ENCODE data around the gene PCBP3. TPM values are rescaled to one million over a fixed set of nuclear protein-coding genes. Genes with fewer than 3 reads are reported as not detected.
"Not testable (repeated sequence)": the region's sequence is repeated elsewhere in the genome, so short reads cannot be mapped to it uniquely, and the experiment has no call there.

PCBP3 gene
- total RNA-seq, 1 donor from 2014 or later: 8.2 TPM

GRCh38 chr21:45826676-45827301 lies 183.3 kb downstream of the PCBP3 start:
- H3K36me3 Mint-ChIP-seq (ENCODE audit: low read depth): peaks cover under 1% of the 10 kb centered on the region
- H3K4me1 Mint-ChIP-seq (ENCODE audit: low read depth): peaks cover 18% of the 10 kb centered on the region
- peaks cover 2% of the 10 kb centered on the region for H3K27me3 Mint-ChIP-seq (ENCODE audit: insufficient read depth)
- intact Hi-C loops (cut with micrococcal nuclease): no loop called here
- no peak for DNase-seq (ENCODE audit: low spot score)
- no peaks in the 10 kb centered on the region for H3K9me3 Mint-ChIP-seq
- peak overlapping the region; percentile 11 for H3K4me3 Mint-ChIP-seq
- H3K27ac Mint-ChIP-seq: no peak overlapping the region

- Mint-ChIP-seq H3K4me1 (ENCODE audit: low read depth) (peaks cover 13% of the 10 kb centered on the region), H3K27ac (peak overlapping the region; percentile 16), H3K36me3 (ENCODE audit: low read depth) (no peaks in the 10 kb centered on the region), H3K4me3 (peak overlapping the region; percentile 20), H3K9me3 (peaks cover under 1% of the 10 kb centered on the region), H3K27me3 (ENCODE audit: insufficient read depth) (peaks cover 2% of the 10 kb centered on the region)
- DNase-seq (ENCODE audit: low spot score): no peak
- intact Hi-C loops (cut with micrococcal nuclease): no loop called here
Observed at GRCh38 chr21:45827302-45827692, 183.8 kb downstream of the PCBP3 start.

DNA sequence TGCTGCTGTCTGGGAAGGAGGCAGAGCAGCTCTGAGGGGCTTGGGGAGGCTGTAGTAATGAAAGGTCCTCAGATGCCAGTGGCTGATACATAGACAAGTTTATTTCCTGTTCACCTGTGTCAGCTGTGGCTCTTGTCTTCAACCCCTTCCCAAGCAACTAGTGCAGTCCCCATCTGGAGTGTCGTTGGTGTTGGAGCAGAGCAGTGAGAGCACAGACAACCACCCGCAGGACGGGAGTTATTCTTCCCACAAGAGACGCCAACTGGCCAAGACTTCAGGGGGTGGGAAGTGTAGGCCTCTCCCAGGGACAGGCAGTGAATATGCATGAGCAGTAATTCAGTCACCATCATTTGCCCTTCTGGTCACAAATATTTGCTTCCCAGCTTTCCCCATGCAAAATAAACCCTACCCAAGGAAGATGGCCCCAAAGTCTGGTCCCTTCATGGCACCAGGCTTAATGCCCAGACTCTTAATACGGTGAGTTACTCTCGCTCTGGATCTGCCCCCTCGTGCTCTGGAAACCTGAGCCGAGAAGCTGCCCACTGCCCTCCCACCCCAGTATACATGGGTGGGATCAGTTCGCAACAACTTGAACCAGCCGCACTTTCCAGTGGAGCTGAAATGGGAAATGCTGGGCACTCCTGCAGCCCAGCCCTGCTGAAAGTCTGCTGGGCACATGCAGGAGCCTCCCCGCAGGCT lies 184.5 kb downstream of the PCBP3 start:
- Mint-ChIP-seq H3K36me3 (ENCODE audit: low read depth) (peaks cover 3% of the 10 kb centered on the region), H3K4me3 (no peak overlapping the region), H3K27me3 (ENCODE audit: insufficient read depth) (no peaks in the 10 kb centered on the region), H3K4me1 (ENCODE audit: low read depth) (peaks cover 12% of the 10 kb centered on the region), H3K27ac (no peak overlapping the region), H3K9me3 (peaks cover 7% of the 10 kb centered on the region)
- no peak for DNase-seq (ENCODE audit: low spot score)
- intact Hi-C loops (cut with micrococcal nuclease): no loop called here

- peaks cover 3% of the 10 kb centered on the region for H3K36me3 Mint-ChIP-seq (ENCODE audit: low read depth)
- intact Hi-C loops (cut with micrococcal nuclease): no loop called here
- peaks cover 12% of the 10 kb centered on the region for H3K4me1 Mint-ChIP-seq (ENCODE audit: low read depth)
- H3K4me3 Mint-ChIP-seq: no peak overlapping the region
- DNase-seq (ENCODE audit: low spot score): no peak
- no peak overlapping the region for H3K27ac Mint-ChIP-seq
- peaks cover 7% of the 10 kb centered on the region for H3K9me3 Mint-ChIP-seq
- H3K27me3 Mint-ChIP-seq (ENCODE audit: insufficient read depth): no peaks in the 10 kb centered on the region
Observed at GRCh38 chr21:45828580-45829570, 185.3 kb downstream of the PCBP3 start.

- no peak for DNase-seq (ENCODE audit: low spot score)
- H3K9me3 Mint-ChIP-seq: peaks cover 7% of the 10 kb centered on the region
- no peak overlapping the region for H3K4me3 Mint-ChIP-seq
- intact Hi-C loops (cut with micrococcal nuclease): no loop called here
- peaks cover 3% of the 10 kb centered on the region for H3K36me3 Mint-ChIP-seq (ENCODE audit: low read depth)
- peaks cover 12% of the 10 kb centered on the region for H3K4me1 Mint-ChIP-seq (ENCODE audit: low read depth)
- no peak overlapping the region for H3K27ac Mint-ChIP-seq
- no peaks in the 10 kb centered on the region for H3K27me3 Mint-ChIP-seq (ENCODE audit: insufficient read depth)
Observed at GRCh38 chr21:45829668-45830067, 186.1 kb downstream of the PCBP3 start.

DNA sequence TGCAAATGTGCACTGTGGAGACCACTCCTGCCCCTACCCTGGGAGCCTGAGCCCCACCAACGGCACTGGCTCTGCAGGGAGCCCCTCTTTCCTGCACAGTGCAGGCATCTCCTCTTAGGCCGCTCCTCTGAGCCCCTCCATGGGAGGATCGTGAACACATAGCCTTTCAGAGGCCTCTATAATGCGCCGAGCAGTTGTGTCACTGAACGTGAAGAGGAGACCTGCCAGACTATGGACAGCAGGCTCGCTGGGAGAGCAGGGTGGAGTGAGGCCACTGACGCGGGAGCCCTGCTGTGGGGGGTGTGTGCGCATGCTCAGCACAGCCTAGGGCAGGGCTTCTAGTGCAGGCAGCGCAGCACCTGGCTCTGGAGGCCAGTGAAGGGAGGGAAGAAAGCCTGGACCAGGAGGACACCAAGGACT lies 186.7 kb downstream of the PCBP3 start:
- Mint-ChIP-seq H3K4me1 (ENCODE audit: low read depth) (peaks cover 12% of the 10 kb centered on the region), H3K27ac (no peak overlapping the region), H3K4me3 (no peak overlapping the region), H3K9me3 (peaks cover 7% of the 10 kb centered on the region), H3K27me3 (ENCODE audit: insufficient read depth) (no peaks in the 10 kb centered on the region), H3K36me3 (ENCODE audit: low read depth) (peaks cover 3% of the 10 kb centered on the region)
- DNase-seq (ENCODE audit: low spot score): no peak
- intact Hi-C loops (cut with micrococcal nuclease): no loop called here

DNA sequence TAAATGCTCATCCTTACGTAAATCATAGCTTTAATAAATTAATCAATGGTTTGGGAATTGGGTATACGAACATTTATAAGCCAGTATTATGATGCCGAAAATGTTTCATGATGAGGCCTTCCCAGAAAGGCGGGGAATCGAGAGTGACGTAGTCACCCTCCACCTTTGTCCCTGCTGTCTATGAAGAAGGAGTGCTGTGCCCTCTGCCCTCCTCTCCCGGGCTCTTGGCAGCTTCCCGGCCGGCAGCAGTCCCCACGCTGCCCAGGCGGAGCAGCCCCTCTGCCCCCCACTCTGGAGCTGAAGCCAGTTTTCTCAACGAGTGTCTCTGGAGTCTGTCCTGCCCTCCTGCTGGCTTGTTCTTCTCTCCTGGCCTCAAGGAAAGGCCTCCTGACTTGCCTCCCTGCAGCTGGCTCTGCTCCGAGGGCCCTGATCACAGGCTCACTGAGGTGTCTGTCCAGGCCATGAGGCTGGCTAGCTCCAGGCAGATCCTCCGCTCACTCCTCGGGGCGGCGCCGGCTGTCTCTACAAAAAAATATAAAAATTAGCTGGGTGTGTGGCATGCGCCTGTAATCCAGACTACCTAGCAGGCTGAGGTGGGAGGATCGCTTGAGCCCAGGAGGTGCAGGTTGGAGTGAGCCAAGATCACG lies 187.3 kb downstream of the PCBP3 start:
- peaks cover 12% of the 10 kb centered on the region for H3K4me1 Mint-ChIP-seq (ENCODE audit: low read depth)
- H3K4me3 Mint-ChIP-seq: no peak overlapping the region
- no peak overlapping the region for H3K27ac Mint-ChIP-seq
- intact Hi-C loops (cut with micrococcal nuclease): no loop called here
- peaks cover 7% of the 10 kb centered on the region for H3K9me3 Mint-ChIP-seq
- H3K27me3 Mint-ChIP-seq (ENCODE audit: insufficient read depth): no peaks in the 10 kb centered on the region
- H3K36me3 Mint-ChIP-seq (ENCODE audit: low read depth): peaks cover 3% of the 10 kb centered on the region
- DNase-seq (ENCODE audit: low spot score): no peak

DNA sequence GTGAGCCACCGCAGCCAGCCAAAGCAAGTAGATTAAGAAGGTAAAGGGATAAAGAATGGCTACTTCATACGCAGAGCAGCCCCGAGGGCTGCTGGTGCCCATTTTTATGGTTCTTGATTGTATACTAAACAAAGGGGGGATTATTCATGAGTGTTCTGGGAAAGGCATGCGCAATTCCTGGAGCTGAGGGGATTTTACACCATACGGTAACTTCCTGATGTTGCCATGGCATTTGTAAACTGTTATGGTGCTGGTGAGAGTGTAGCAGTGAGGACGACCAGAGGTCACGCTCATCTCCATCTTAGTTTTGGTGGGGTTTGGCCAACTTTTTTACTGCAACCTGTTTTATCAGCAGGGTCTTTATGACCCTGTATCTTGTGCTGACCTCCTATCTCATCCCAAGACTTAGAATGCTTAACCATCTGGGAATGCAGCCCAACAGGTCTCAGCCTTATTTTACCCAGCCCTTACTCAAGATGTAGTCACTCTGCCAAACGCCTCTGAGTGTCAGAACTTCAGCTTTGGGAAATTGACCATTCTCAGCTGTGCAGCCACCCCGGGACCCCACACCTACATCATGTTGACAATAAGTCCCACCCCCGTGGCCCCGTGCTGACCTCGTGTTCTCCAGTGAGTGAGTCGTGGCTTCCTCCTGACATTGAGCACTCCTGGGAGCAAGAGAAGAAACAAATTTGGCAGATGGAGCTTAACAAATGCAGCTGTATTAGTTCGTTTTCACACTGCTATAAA lies 188.6 kb downstream of the PCBP3 start:
- no peaks in the 10 kb centered on the region for H3K27me3 Mint-ChIP-seq (ENCODE audit: insufficient read depth)
- intact Hi-C loops (cut with micrococcal nuclease): no loop called here
- H3K4me3 Mint-ChIP-seq: no peak overlapping the region
- no peak overlapping the region for H3K27ac Mint-ChIP-seq
- peaks cover 9% of the 10 kb centered on the region for H3K4me1 Mint-ChIP-seq (ENCODE audit: low read depth)
- no peak for DNase-seq (ENCODE audit: low spot score)
- H3K36me3 Mint-ChIP-seq (ENCODE audit: low read depth): peaks cover 3% of the 10 kb centered on the region
- H3K9me3 Mint-ChIP-seq: peaks cover 7% of the 10 kb centered on the region

GRCh38 chr21:45832741-45833235 lies 189.3 kb downstream of the PCBP3 start:
- H3K4me3 Mint-ChIP-seq; H3K27ac Mint-ChIP-seq; H3K9me3 Mint-ChIP-seq; H3K27me3 Mint-ChIP-seq (ENCODE audit: insufficient read depth); DNase-seq (ENCODE audit: low spot score); H3K36me3 Mint-ChIP-seq (ENCODE audit: low read depth); intact Hi-C loops (cut with micrococcal nuclease); H3K4me1 Mint-ChIP-seq (ENCODE audit: low read depth): not testable (repeated sequence)

GRCh38 chr21:45833414-45833813 lies 189.9 kb downstream of the PCBP3 start:
- H3K4me3 Mint-ChIP-seq: no peak overlapping the region
- no peaks in the 10 kb centered on the region for H3K4me1 Mint-ChIP-seq (ENCODE audit: low read depth)
- no peak for DNase-seq (ENCODE audit: low spot score)
- H3K9me3 Mint-ChIP-seq: peaks cover 7% of the 10 kb centered on the region
- H3K27ac Mint-ChIP-seq: no peak overlapping the region
- no peaks in the 10 kb centered on the region for H3K27me3 Mint-ChIP-seq (ENCODE audit: insufficient read depth)
- peaks cover 3% of the 10 kb centered on the region for H3K36me3 Mint-ChIP-seq (ENCODE audit: low read depth)
- intact Hi-C loops (cut with micrococcal nuclease): no loop called here

GRCh38 chr21:45834026-45834715 lies 190.6 kb downstream of the PCBP3 start:
- Mint-ChIP-seq H3K4me3 (no peak overlapping the region), H3K4me1 (ENCODE audit: low read depth) (no peaks in the 10 kb centered on the region), H3K27me3 (ENCODE audit: insufficient read depth) (no peaks in the 10 kb centered on the region), H3K9me3 (peaks cover 7% of the 10 kb centered on the region), H3K36me3 (ENCODE audit: low read depth) (peaks cover 3% of the 10 kb centered on the region), H3K27ac (no peak overlapping the region)
- intact Hi-C loops (cut with micrococcal nuclease): no loop called here
- DNase-seq (ENCODE audit: low spot score): no peak

Data from activated T-helper 1 cell treated with anti-CD3 and anti-CD28 coated beads, Interleukin-12 subunit alpha, Interleukin-12 subunit beta, Interleukin-2, Interleukin-4 antibody, amounts not matched to agents 30 ng/mL and 10 ng/mL and 1 ng/mL, durations not matched to agents 14 hours and 24 hours and 36 hours (primary cell).